PFSK-1 (cell line): ENCODE data around the gene PLXNA3.

Experiments
- FOXP2 ChIP-seq: optimal IDR thresholded peaks from 2 replicates; pipeline ENCODE3; 2011; ENCODE audit warnings: borderline replicate concordance, control low read depth, inconsistent platforms; ENCODE audit not compliant: insufficient read depth; ENCODE audit errors: extremely low read length, extremely low read depth
- POLR2AphosphoS5 ChIP-seq: IDR thresholded peaks from 2 replicates; pipeline ENCODE4 v1.6.1; 2012; ENCODE audit warnings: low read depth, mild to moderate bottlenecking, control low read depth, low read length, moderate library complexity
- REST ChIP-seq, 2 experiments: IDR thresholded peaks; 2 replicates each; pipeline versions ENCODE4 v1.6.1 to v1.8.0; 2011 to 2012; ENCODE audit warnings: low read depth in 2 of 2, low read length in 2 of 2, control low read depth in 1 of 2, inconsistent platforms in 1 of 2, mild to moderate bottlenecking in 1 of 2, moderate library complexity in 1 of 2; ENCODE audit not compliant: insufficient read depth in 1 of 2
- SIN3A ChIP-seq: IDR thresholded peaks from 2 replicates; pipeline ENCODE4 v1.6.1; 2012; ENCODE audit warnings: mild to moderate bottlenecking, low read length, moderate library complexity, borderline replicate concordance; ENCODE audit not compliant: insufficient read depth
- TAF1 ChIP-seq: IDR thresholded peaks from 2 replicates; pipeline ENCODE4 v1.6.1; 2012; ENCODE audit warnings: low read length, control low read depth, borderline replicate concordance; ENCODE audit not compliant: insufficient read depth

- TF ChIP-seq POLR2AphosphoS5 (no peak), REST (IDR thresholded peaks at IDR 0.05; ENCODE audit: insufficient read depth in 1 of 2, low read depth in 2 of 2, low read length in 2 of 2) (no peak), TAF1 (no peak), FOXP2 (no peak), SIN3A (no peak)
Measured at GRCh38 chrX:154440623-154441357, 17.3 kb upstream of the PLXNA3 start.
